GM20000 (cell line): ENCODE results near the gene PIAS4.
"Not testable (repeated sequence)": the region's sequence is repeated elsewhere in the genome, so short reads cannot be mapped to it uniquely, and the experiment has no call there.

Experiments used
- DNase-seq: peaks from one replicate; pipeline ENCODE4 v3.0.0; 2012; ENCODE audit warnings: low spot score
- CTCF ChIP-seq: IDR thresholded peaks from 2 replicates; pipeline ENCODE4 v1.5.1; 2012; ENCODE audit warnings: mild to moderate bottlenecking, control low read depth; ENCODE audit errors: extremely low read depth, missing control alignments

Gene PIAS4

GRCh38 chr19:3964256-3965194 is 43.0 kb upstream of the PIAS4 start:
- DNase-seq, result no peak
- no peak for TF ChIP-seq CTCF

- TF ChIP-seq CTCF, result no peak
- DNase-seq, result no peak
These were observed 41.2 kb upstream of the PIAS4 start for GRCh38 chr19:3966051-3967017.

- not testable (repeated sequence) for DNase-seq
These were observed 39.6 kb upstream of the PIAS4 start for GRCh38 chr19:3967983-3968382.

- TF ChIP-seq CTCF, result no peak
These were observed 38.7 kb upstream of the PIAS4 start for GRCh38 chr19:3968556-3969434.

GRCh38 chr19:3969435-3970312 is 37.9 kb upstream of the PIAS4 start:
- DNase-seq, result no peak
- no peak for TF ChIP-seq CTCF

More at GRCh38 chr19:3968556-3969434, 38.7 kb upstream of the PIAS4 start:
- no peak for DNase-seq

GRCh38 chr19:3970313-3970807 is 37.2 kb upstream of the PIAS4 start:
- TF ChIP-seq CTCF, result no peak
- DNase-seq, result no peak
